Neural cell (in vitro differentiated cells): ENCODE measurements around the gene TEFM. TPM values are rescaled to one million over a fixed set of nuclear protein-coding genes. Genes with fewer than 3 reads are reported as not detected.

Experiments used
- H2AFZ ChIP-seq: fragments of 200-600, 300-800 bp; sonication (generic), shearing (Covaris generic); 2 replicates; pipeline ENCODE4 v1.6.0; 2014; ENCODE audit warnings: low read depth, mild to moderate bottlenecking, antibody characterized with exemption, low read length, moderate library complexity
- H3F3A ChIP-seq: fragments of 200-600 bp; shearing (Covaris generic); 2 replicates; pipeline ENCODE4 v1.6.1; 2016; ENCODE audit warnings: mild to moderate bottlenecking, moderate library complexity, mixed read lengths, antibody characterized with exemption, low read length; ENCODE audit not compliant: insufficient read depth, poor library complexity, severe bottlenecking
- H3K27ac ChIP-seq: fragments of 200-600, 300-800 bp; sonication (generic), shearing (Covaris generic); 2 replicates; pipeline ENCODE4 v1.5.1; 2014; ENCODE audit warnings: mild to moderate bottlenecking, low read length, moderate library complexity
- H3K27me3 ChIP-seq: fragments of 300-800, 200-600 bp; sonication (generic), shearing (Covaris generic); 2 replicates; pipeline ENCODE4 v1.6.0; 2014; ENCODE audit warnings: mild to moderate bottlenecking, low read depth, low read length, moderate library complexity; ENCODE audit not compliant: insufficient read depth
- H3K36me3 ChIP-seq: fragments of 300-800, 200-600 bp; sonication (generic), shearing (Covaris generic); 2 replicates; pipeline ENCODE4 v1.5.1; 2014; ENCODE audit warnings: mild to moderate bottlenecking, antibody characterized with exemption, low read length, moderate library complexity; ENCODE audit not compliant: insufficient read depth
- H3K4me2 ChIP-seq: fragments of 300-800, 200-600 bp; sonication (generic), shearing (Covaris generic); 2 replicates; pipeline ENCODE4 v1.6.0; 2014; ENCODE audit warnings: mild to moderate bottlenecking, low read length
- H3K4me3 ChIP-seq: fragments of 300-800, 200-600 bp; sonication (generic), shearing (Covaris generic); 2 replicates; pipeline ENCODE4 v1.5.1; 2014; ENCODE audit warnings: mild to moderate bottlenecking, low read length, moderate library complexity
- H3K79me2 ChIP-seq: fragments of 200-600 bp; shearing (Covaris generic); replicated peaks from 2 replicates; pipeline ENCODE4 v1.6.0; 2014; ENCODE audit warnings: mild to moderate bottlenecking, low read length, moderate library complexity; ENCODE audit not compliant: insufficient read depth
- H3K9ac ChIP-seq: fragments of 300-800, 200-600 bp; sonication (generic), shearing (Covaris generic); 2 replicates; pipeline ENCODE4 v1.6.1; 2016; ENCODE audit warnings: mild to moderate bottlenecking, low read length, mixed read lengths
- H3K9me2 ChIP-seq: fragments of 200-600 bp; shearing (Covaris generic); 2 replicates; pipeline ENCODE4 v1.6.1; 2016; ENCODE audit warnings: mild to moderate bottlenecking, low read length, mixed read lengths; ENCODE audit not compliant: insufficient read depth
- H3K9me3 ChIP-seq: fragments of 200-600, 300-800 bp; sonication (generic), shearing (Covaris generic); 2 replicates; pipeline ENCODE4 v1.6.1; 2016; ENCODE audit warnings: mild to moderate bottlenecking, mixed run types, low read length, moderate library complexity, mixed read lengths
- H4K20me1 ChIP-seq: fragments of 200-600 bp; shearing (Covaris generic); 2 replicates; pipeline ENCODE4 v1.6.1; 2016; ENCODE audit warnings: mild to moderate bottlenecking, mixed run types; ENCODE audit not compliant: insufficient read depth
- EP300 ChIP-seq: fragments of 450-650 bp; conservative IDR thresholded peaks from 2 replicates; pipeline ENCODE4 v1.6.1; 2014; ENCODE audit warnings: antibody characterized with exemption, mild to moderate bottlenecking, moderate library complexity; ENCODE audit not compliant: poor library complexity, severe bottlenecking
- EZH2 ChIP-seq: fragments of 200-600, 300-800 bp; shearing (Covaris generic), sonication (generic); IDR thresholded peaks from 2 replicates; pipeline ENCODE4 v1.6.1; 2014; ENCODE audit warnings: antibody characterized with exemption, low read length, borderline replicate concordance, mild to moderate bottlenecking; ENCODE audit not compliant: insufficient read depth, poor library complexity, severe bottlenecking
- MXI1 ChIP-seq: fragments of 450-650 bp; conservative IDR thresholded peaks from 2 replicates; pipeline ENCODE4 v1.6.1; 2014; ENCODE audit warnings: antibody characterized with exemption, mild to moderate bottlenecking; ENCODE audit not compliant: poor library complexity, severe bottlenecking
- POLR2AphosphoS5 ChIP-seq: IDR thresholded peaks from 2 replicates; pipeline ENCODE4 v1.6.1; 2012
- RAD21 ChIP-seq: fragments of 450-650 bp; conservative IDR thresholded peaks from 2 replicates; pipeline ENCODE4 v1.6.1; 2014; ENCODE audit warnings: antibody characterized with exemption, mild to moderate bottlenecking, moderate library complexity
- SMC3 ChIP-seq: fragments of 450-650 bp; conservative IDR thresholded peaks from 2 replicates; pipeline ENCODE4 v1.6.1; 2014; ENCODE audit warnings: antibody characterized with exemption, mild to moderate bottlenecking, moderate library complexity; ENCODE audit not compliant: poor library complexity
- TAF1 ChIP-seq: IDR thresholded peaks from 2 replicates; pipeline ENCODE4 v1.6.1; 2012; ENCODE audit warnings: low read depth
- polyA plus RNA-seq: library from polyadenylated mRNA; depleted of rRNA; stranded (reverse); fragments of >200 nt; gene quantifications from 2 replicates; pipeline ENCODE4 v1.2.3, GENCODE V29; 2014
- TF ChIP-seq, protein P1 (sequence below): fragments of 450-650 bp; IDR thresholded peaks from 2 replicates; pipeline ENCODE4 v1.5.1; 2014; ENCODE audit warnings: antibody characterized with exemption, mild to moderate bottlenecking, moderate library complexity; ENCODE audit not compliant: poor library complexity, severe bottlenecking
- TF ChIP-seq, protein P2 (sequence below): IDR thresholded peaks from 2 replicates; pipeline ENCODE4 v1.6.1; 2012; ENCODE audit warnings: borderline replicate concordance

TEFM gene
- polyA plus RNA-seq, 1 donor from 2014 or later = 15.2 TPM

DNA sequence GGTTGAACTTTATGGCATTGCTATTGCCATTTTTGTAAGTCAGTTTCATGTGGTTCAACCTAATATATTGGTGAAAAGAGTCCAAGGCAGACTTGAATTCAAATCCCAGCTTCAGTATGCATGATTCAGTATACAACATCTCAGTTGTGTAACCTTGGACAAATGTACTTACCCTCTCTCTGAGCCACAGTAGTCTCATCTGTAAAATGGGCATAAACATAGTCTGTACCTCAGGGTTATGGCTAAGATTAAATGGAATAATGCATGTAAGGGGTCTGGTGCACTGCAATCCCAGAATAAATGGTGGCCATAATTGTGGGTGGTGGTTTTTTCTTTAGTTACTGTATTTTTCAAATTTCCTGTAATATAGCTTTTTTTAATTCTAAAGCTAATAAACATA, 11.0 kb upstream of the TEFM start:
- H3K27me3 ChIP-seq = peaks cover 21% of the 10 kb centered on the region
- no peak overlapping the region for H2AFZ ChIP-seq
- no peak overlapping the region for H3K9ac ChIP-seq
- no peaks in the 10 kb centered on the region for H3K36me3 ChIP-seq
- H3K9me2 ChIP-seq = no peaks in the 10 kb centered on the region
- H3K4me3 ChIP-seq = no peak overlapping the region
- no peaks in the 10 kb centered on the region for H3K79me2 ChIP-seq
- H3K9me3 ChIP-seq = no peaks in the 10 kb centered on the region
- H3K27ac ChIP-seq = no peak overlapping the region
- no peaks in the 10 kb centered on the region for H3F3A ChIP-seq
- H3K4me2 ChIP-seq = no peak overlapping the region
- no peaks in the 10 kb centered on the region for H4K20me1 ChIP-seq
- TF ChIP-seq RAD21 (no peak), POLR2AphosphoS5 (no peak), TAF1 (no peak), EP300 (no peak), MXI1 (no peak), SMC3 (no peak), EZH2 (no peak)
- TF ChIP-seq, protein P1, sequence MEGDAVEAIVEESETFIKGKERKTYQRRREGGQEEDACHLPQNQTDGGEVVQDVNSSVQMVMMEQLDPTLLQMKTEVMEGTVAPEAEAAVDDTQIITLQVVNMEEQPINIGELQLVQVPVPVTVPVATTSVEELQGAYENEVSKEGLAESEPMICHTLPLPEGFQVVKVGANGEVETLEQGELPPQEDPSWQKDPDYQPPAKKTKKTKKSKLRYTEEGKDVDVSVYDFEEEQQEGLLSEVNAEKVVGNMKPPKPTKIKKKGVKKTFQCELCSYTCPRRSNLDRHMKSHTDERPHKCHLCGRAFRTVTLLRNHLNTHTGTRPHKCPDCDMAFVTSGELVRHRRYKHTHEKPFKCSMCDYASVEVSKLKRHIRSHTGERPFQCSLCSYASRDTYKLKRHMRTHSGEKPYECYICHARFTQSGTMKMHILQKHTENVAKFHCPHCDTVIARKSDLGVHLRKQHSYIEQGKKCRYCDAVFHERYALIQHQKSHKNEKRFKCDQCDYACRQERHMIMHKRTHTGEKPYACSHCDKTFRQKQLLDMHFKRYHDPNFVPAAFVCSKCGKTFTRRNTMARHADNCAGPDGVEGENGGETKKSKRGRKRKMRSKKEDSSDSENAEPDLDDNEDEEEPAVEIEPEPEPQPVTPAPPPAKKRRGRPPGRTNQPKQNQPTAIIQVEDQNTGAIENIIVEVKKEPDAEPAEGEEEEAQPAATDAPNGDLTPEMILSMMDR = no peak
- TF ChIP-seq, protein P2, sequence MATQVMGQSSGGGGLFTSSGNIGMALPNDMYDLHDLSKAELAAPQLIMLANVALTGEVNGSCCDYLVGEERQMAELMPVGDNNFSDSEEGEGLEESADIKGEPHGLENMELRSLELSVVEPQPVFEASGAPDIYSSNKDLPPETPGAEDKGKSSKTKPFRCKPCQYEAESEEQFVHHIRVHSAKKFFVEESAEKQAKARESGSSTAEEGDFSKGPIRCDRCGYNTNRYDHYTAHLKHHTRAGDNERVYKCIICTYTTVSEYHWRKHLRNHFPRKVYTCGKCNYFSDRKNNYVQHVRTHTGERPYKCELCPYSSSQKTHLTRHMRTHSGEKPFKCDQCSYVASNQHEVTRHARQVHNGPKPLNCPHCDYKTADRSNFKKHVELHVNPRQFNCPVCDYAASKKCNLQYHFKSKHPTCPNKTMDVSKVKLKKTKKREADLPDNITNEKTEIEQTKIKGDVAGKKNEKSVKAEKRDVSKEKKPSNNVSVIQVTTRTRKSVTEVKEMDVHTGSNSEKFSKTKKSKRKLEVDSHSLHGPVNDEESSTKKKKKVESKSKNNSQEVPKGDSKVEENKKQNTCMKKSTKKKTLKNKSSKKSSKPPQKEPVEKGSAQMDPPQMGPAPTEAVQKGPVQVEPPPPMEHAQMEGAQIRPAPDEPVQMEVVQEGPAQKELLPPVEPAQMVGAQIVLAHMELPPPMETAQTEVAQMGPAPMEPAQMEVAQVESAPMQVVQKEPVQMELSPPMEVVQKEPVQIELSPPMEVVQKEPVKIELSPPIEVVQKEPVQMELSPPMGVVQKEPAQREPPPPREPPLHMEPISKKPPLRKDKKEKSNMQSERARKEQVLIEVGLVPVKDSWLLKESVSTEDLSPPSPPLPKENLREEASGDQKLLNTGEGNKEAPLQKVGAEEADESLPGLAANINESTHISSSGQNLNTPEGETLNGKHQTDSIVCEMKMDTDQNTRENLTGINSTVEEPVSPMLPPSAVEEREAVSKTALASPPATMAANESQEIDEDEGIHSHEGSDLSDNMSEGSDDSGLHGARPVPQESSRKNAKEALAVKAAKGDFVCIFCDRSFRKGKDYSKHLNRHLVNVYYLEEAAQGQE = no peak

DNA sequence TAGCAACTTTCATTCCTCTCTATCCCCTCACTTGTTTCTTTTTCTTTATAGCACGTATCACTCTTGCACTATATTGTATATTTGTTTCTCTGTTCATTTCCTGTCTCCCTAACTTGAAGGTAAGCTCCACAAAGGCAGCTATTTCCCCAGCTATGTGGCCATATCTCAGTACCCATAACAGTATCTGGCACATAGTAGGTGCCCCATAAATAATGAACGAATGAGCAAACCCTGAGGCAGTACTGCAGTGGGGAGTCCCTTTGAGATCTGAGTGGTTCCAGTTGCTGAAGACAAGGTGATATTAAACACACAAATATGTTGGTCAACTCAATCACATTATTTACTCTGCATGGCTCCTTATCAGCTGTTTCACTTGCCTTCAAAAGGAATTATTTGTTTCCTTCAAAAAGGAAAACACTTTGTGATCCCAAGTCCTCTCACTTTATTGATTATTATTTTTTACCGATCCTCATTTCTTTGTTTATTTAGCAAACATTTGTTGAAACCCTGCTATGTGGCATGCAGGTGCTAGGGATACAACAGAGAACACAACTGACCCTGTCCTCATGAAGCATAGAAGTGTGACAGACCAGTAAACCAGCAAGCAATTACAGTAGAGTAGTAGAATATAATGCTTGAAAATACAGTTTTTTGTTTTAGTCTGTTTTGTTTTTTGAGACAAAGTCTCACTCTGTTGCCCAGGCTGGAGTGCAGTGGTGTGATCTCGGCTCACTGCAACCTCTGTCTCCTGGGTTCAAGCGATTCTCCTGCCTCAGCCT, 10.0 kb upstream of the TEFM start:
- Histone ChIP-seq H3K9me2 (no peaks in the 10 kb centered on the region), H3K4me2 (no peak overlapping the region), H3K27me3 (peaks cover 11% of the 10 kb centered on the region), H3K4me3 (no peak overlapping the region), H3F3A (no peaks in the 10 kb centered on the region), H4K20me1 (no peaks in the 10 kb centered on the region), H3K9ac (no peak overlapping the region), H2AFZ (no peak overlapping the region), H3K36me3 (no peaks in the 10 kb centered on the region), H3K9me3 (no peaks in the 10 kb centered on the region), H3K79me2 (no peaks in the 10 kb centered on the region), H3K27ac (no peak overlapping the region)
- TF ChIP-seq EZH2 (no peak), SMC3 (no peak), POLR2AphosphoS5 (no peak), MXI1 (no peak), RAD21 (no peak), EP300 (no peak), TAF1 (no peak)
- TF ChIP-seq, protein P2 = no peak
- TF ChIP-seq, protein P1 = no peak
